ENCODE data around the gene GPR157.

The GPR157 gene

GRCh38 chr1:9059891-9060744 lies 68.8 kb downstream of the GPR157 start:
- DNase-seq, result no peak

GRCh38 chr1:9058465-9058864 lies 70.4 kb downstream of the GPR157 start:
- DNase-seq, result no peak

GRCh38 chr1:9057851-9058250 lies 71.1 kb downstream of the GPR157 start:
- DNase-seq, result no peak

- no peak for DNase-seq
Observed at GRCh38 chr1:9052272-9053049, 76.4 kb downstream of the GPR157 start.

GRCh38 chr1:9051379-9051778 lies 77.5 kb downstream of the GPR157 start:
- no peak for DNase-seq

GRCh38 chr1:9050803-9051202 lies 78.1 kb downstream of the GPR157 start:
- no peak for DNase-seq

Measured in NCI-H1092 treated with DMSO at 0.1 percent for 48 hours (cell line).